HL-60/S4 treated with phorbol 12-myristate 13-acetate at 8.2 ng/mL for 4 days and 3 days (cell line): ENCODE measurements around the gene TNFSF15.

Experiments used
- in situ Hi-C: fragments of 300-500 bp; cut with MboI; formaldehyde crosslinking; loops from 2 replicates; pipeline ENCODE4 v1.15.0; 2022; ENCODE audit warnings: low sequenced_read_pairs

Gene TNFSF15

GRCh38 chr9:114825126-114825795, 19.4 kb upstream of the TNFSF15 start:
- in situ Hi-C loops: no loop called here

- in situ Hi-C loops: no loop called here
Measured at GRCh38 chr9:114824110-114824509, 18.3 kb upstream of the TNFSF15 start.

DNA sequence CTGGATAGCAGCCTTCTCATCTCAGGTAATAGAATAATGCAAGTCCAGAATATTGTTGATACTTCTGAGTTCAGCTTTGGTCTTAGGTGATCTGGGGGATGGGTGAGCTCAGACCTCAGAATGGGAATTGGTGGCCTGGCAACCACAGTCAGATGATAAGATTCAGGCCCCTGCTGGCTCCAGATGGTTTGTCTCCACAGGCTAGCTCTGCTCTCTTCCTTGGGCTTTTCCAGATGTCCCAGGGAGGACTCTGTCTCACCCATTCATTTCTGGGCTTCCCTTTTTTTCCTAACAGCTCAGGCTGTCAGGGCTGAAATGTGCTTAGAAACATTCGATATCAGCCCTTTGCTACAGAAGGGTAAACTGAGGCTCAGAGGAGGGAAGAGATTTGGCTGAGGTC, 17.6 kb upstream of the TNFSF15 start:
- in situ Hi-C loops: no loop called here

DNA sequence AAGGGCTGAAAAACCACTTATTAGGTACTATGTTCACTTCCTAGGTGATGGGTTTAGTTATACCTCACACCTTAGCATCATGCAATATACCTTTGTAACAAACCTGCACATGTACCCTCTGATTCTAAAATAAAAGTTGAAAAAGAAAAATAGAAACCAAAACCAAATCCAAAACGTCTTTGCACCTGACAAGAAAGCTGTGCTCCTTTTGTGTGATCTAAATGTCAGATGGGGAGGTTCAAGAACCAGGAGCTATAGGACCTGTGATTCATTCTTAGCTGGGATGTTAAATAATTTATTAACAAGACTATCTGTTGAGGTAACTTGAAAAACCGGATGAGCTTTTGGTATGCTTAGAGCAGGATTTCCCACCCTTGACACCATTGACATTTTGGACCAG, 16.9 kb upstream of the TNFSF15 start:
- in situ Hi-C loops: no loop called here

DNA sequence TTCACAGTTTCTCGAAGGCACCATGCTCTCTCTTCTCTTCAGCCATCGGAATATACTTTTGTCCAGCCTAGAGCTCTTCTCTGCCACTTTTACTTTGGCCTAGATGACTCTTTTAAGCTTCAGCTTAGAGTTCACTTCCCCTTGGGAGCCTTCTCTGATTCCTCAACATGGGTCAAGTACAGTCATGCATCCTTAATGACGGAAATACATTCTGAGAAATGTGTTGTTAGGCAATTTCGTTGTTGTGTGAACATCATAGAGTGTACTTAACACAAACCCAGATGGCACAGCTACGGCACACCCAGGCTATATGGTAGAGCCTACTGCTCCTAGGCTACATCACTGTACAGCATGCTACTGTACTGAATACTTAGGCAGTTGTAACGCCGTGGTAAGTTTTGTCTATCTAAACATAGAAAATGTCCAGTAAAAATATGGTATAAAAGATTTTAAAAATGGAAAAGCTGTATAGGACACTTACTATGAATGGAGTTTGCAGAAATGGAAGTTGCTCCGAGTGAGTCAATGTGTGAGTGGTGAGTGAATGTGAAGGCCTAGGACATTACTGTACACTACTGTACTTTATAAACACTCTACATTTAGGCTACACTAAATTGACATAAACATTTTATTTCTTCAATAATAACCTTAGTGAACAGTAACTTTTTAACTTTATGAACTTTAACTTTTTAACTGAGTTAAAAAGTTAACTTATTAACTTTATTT, 15.1 kb upstream of the TNFSF15 start:
- in situ Hi-C loops: no loop called here

DNA sequence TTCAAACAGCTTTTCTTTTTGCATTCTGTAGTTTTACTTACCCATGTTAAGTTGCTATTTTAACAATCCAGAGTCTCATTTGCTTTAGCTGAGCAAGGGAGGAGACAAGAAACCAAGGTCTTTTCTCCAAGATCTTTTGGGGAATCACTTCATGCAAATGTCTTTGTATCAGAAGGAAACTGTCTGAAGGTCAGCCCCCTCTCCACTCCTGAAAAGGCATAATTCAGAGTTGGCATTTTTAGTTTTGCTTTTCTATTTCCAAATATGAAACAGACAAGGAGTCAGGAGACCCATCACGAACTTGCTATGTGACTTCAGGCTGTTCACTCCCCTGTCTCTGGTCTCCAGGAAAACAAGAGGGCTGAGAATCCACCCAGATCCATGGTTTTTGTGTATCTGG, 12.3 kb upstream of the TNFSF15 start:
- in situ Hi-C loops: no loop called here

- in situ Hi-C loops: no loop called here
Measured at GRCh38 chr9:114813717-114814418, 8.0 kb upstream of the TNFSF15 start.

- in situ Hi-C loops: no loop called here
Measured at GRCh38 chr9:114811966-114812636, 6.3 kb upstream of the TNFSF15 start.

DNA sequence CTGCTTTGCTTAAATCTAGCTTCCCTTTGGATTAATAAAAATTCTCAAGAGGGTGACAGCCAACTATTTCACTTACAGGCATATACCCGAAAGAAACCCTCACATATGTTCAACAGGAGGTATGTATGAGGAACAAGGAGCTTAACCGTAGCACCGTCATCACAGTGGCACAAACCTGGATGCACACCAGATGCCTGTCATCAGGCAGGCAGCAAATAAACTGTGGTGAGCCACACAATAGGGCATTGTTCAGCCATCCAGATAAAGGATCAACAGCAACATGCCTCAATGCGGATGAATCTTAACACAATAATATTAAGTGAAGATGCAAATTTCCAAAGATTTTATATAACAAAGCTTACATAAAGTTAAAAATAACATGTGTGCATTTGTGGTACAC, 5.5 kb upstream of the TNFSF15 start:
- in situ Hi-C loops: no loop called here

GRCh38 chr9:114810614-114811013, 4.8 kb upstream of the TNFSF15 start:
- in situ Hi-C loops: no loop called here

DNA sequence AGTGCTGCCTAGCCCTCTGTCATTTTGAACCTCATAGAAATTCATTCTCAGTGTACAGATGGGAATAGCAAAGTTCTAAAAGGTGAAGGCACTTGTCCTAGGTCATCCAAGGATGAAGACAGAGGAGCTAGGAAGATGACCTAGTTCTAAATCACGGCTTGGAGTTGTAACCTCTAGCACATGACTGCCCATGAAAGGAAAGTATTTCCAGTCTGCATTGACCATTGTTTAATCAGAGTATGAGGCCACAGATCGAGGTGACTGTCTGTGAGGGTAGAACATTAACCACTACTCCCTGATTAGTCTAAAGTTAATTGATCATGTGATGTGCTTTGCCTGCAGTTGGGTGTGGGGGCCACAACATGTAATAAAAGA, 674 bp upstream of the TNFSF15 start:
- in situ Hi-C loops: no loop called here

DNA sequence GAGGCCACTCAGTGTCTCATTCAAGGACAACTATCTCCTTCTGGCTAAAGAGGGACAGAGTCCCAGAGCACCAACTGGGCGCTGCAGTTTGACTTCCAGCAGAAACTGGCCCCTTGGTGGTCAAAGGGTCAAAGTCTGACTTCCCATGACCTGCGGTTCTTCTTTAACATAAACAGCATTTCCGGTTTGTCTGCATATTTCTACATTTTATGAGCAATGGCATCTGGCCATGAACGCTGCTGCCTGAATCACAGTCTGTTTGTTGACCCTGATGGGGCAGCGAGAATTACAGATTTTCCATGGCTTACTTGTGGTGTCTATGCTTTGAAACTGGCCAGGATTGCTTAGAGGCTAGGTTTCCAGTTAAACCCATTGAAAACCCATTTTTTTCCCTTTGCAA, 1.3 kb downstream of the TNFSF15 start:
- in situ Hi-C loops: no loop called here

DNA sequence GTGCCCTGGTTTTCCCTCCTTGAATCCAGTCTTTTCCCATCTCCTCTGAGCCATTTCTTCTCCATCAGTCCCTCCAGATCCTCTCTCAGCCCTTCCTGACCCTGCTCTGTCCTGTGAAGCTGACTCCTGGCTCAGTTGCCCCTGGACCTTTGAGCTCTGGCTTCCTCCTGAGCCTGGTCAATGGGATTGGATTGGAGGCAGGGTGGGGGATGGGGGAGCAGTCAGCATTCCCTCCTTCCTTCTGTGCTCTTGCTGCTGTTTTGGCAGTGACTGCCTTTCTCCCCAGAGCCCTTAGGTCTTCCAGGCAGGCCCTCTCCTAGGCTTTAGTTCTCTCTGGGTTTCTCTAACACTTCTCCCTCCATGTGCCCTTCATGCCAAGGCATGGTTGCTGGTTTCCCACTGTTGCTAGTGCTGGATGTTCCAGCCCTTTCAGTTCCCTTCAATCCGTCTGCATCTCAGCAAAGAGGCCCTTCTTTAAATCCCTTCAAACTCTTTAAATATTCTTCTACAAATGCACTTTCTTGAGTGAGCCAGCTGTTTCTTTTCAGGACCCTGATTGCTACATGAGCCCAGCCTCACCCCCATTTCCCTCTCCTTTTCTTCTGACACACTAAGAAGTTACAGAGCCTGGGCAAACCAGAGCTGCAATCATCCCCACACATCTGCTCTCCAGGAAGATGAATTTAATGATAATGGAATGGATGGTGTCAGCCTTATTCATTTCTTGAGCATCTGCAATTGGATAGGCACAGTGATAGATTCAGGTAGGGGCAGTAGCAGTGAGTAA, 2.2 kb downstream of the TNFSF15 start:
- in situ Hi-C loops: no loop called here

DNA sequence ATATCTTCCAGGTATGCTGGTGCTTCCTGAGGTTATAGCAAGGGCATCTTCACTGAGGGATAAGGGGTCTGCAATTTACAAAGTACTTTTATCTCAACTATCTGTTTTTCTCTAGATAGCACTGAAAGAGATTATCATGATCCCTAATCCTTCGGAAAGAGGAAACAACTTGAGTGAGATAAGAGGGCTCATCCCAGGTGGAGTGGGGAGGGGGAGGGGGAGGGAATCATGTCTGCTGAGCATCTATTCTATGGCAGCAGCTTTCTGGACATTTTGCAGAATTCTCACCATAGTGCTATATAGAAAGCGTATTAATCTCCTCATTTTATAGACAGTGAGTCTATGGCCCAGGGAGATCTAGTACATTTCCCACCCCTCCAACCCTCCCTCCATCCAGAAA, 5.9 kb downstream of the TNFSF15 start:
- in situ Hi-C loops: no loop called here

GRCh38 chr9:114799441-114799840, 6.4 kb downstream of the TNFSF15 start:
- in situ Hi-C loops: no loop called here

DNA sequence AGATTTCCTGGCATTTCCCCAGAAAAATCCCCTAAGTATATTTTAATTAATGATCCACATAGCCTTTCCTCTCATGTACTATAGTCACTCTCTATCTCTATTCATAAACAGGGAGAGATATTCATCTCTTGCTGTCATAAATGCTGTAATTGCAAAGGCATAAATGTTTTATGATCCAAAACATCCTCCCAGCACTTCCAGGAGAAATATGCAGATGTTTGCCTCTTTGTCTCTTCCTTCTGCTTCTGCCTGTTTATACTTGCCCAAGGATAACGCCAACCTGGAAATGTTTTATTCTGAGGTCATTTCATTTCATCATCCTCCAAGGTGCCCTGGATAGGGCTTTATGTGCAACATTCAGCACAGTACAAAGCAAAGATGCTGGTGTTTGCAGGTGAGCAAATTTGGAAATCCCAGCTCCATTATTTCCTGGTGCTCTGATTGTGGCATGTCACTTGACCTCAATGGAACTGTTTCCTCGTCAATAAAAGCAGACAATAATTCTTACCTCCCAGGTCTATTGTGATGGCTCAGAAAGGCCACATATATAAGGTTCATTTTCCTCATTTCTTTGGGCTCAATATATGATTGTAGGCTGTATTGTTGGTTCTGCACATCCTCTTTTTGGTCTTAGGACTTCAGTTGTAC, 6.9 kb downstream of the TNFSF15 start:
- in situ Hi-C loops: no loop called here

DNA sequence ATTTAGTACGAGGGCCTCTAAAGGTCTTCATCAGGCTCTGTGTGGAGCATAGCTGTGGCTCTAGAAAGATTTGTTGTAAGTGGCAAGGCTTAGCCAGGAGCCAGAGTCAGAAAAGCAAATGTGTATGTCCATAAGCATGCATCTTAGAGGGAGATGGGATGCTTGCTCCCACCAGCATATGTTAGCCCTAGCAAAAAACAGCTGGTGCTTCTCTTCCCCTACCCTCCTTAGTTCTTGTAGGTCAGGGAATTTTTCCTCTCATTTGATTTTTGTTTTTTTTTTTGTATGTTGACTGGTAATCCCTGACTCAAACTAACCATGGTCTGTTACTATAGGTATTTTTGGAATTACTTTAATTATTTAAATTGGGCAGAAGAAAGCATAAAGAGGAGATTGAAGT, 7.7 kb downstream of the TNFSF15 start:
- in situ Hi-C loops: no loop called here

- in situ Hi-C loops: no loop called here
Measured at GRCh38 chr9:114792396-114792795, 13.4 kb downstream of the TNFSF15 start.

DNA sequence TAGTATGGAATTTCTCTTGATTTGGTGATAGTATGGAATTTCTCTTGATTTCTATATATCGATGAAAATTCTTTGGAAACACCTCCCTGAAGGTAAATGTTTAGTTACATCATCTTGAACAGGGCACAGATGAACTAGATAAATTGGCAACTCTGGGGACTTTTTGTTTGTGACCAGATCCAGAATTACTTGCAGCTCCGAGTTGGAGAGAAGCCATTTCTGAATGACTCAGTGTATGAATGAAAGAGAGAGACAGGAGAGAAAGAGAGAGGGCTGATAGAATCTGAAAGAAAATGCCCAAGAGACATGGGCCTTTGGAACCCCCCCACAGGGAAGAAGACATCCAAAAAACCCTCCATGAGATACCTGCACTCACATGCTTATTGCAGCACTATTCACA, 14.1 kb downstream of the TNFSF15 start:
- in situ Hi-C loops: no loop called here

- in situ Hi-C loops: no loop called here
Measured at GRCh38 chr9:114791312-114791711, 14.5 kb downstream of the TNFSF15 start.
